Measurements from ENCODE around the gene MRPS34.

MRPS34 gene

GRCh38 chr16:1773703-1774447, 941 bp upstream of the MRPS34 start:
- Histone ChIP-seq H3K27ac (peak overlapping the region in 20 of 21 experiments; percentile 85 to 99 (median 94)), H3K4me3 (peak overlapping the region; percentile 68 to 98 (median 86))

- H3K27ac ChIP-seq = peak within 1 kb of the TSS; percentile 85 to 99 (median 94)
- H3K4me3 ChIP-seq = peak within 1 kb of the TSS; percentile 68 to 98 (median 86)
Observed at GRCh38 chr16:1772362-1772907, 499 bp downstream of the MRPS34 start, which contains the start of gene EME2. TSS of gene EME2 (plus strand) at chr16:1772810. CDS start at chr16:1773228, 418 bp downstream.

GRCh38 chr16:1771864-1772361, 1.0 kb downstream of the MRPS34 start:
- peak overlapping the region in 20 of 21 experiments; percentile 85 to 99 (median 94) for H3K27ac ChIP-seq
- peak overlapping the region; percentile 68 to 98 (median 86) for H3K4me3 ChIP-seq

GRCh38 chr16:1771188-1771863, 1.6 kb downstream of the MRPS34 start, which contains the start of gene NME3:
TSS of gene NME3 (minus strand) at chr16:1771543. CDS start at chr16:1771534, 9 bp downstream.
- peak within 1 kb of the TSS; percentile 64 to 99 (median 94) for H3K27ac ChIP-seq
- peak within 1 kb of the TSS; percentile 68 to 98 (median 86) for H3K4me3 ChIP-seq

- Histone ChIP-seq H3K4me3 (peak overlapping the region; percentile 68 to 98 (median 86)), H3K27ac (peak overlapping the region; percentile 64 to 99 (median 94))
Observed at GRCh38 chr16:1770328-1771187, 2.4 kb downstream of the MRPS34 start.

GRCh38 chr16:1769402-1770300, 3.3 kb downstream of the MRPS34 start:
- H3K27ac ChIP-seq = peak overlapping the region in 11 of 21 experiments; percentile 15 to 98 (median 93)
- H3K4me3 ChIP-seq = no peak overlapping the region

GRCh38 chr16:1768767-1769401, 4.0 kb downstream of the MRPS34 start:
- H3K27ac ChIP-seq = peak overlapping the region in 3 of 21 experiments; percentile 15 to 20 (median 19)
- H3K4me3 ChIP-seq = no peak overlapping the region

- H3K4me3 ChIP-seq = no peak overlapping the region
Observed at GRCh38 chr16:1768061-1768766, 4.7 kb downstream of the MRPS34 start.

GRCh38 chr16:1767116-1767994, 5.6 kb downstream of the MRPS34 start:
- Histone ChIP-seq H3K27ac (no peak overlapping the region), H3K4me3 (no peak overlapping the region)

More at GRCh38 chr16:1768061-1768766, 4.7 kb downstream of the MRPS34 start:
- H3K27ac ChIP-seq = no peak overlapping the region

GRCh38 chr16:1766701-1767100, 6.2 kb downstream of the MRPS34 start:
- Histone ChIP-seq H3K27ac (no peak overlapping the region), H3K4me3 (no peak overlapping the region)

- H3K27ac ChIP-seq = no peak overlapping the region
- no peak overlapping the region for H3K4me3 ChIP-seq
Observed at GRCh38 chr16:1766231-1766630, 6.7 kb downstream of the MRPS34 start.

GRCh38 chr16:1765826-1766225, 7.1 kb downstream of the MRPS34 start:
- Histone ChIP-seq H3K27ac (no peak overlapping the region), H3K4me3 (no peak overlapping the region)

GRCh38 chr16:1764971-1765370, 8.0 kb downstream of the MRPS34 start:
- Histone ChIP-seq H3K4me3 (no peak overlapping the region), H3K27ac (no peak overlapping the region)

GRCh38 chr16:1763521-1764511, 9.1 kb downstream of the MRPS34 start:
- H3K27ac ChIP-seq = no peak overlapping the region
- H3K4me3 ChIP-seq = peak overlapping the region in 1 of 7 experiments; percentile 9

GRCh38 chr16:1762879-1763520, 9.9 kb downstream of the MRPS34 start:
- Histone ChIP-seq H3K27ac (no peak overlapping the region), H3K4me3 (no peak overlapping the region)
